Uterus (tissue), 2 donors: ENCODE data around the gene NRXN3.

Experiments used
- CTCF ChIP-seq, 4 experiments: fragments of 200-600 bp in 2 of 4; fragments of 450-650 bp in 2 of 4; sonication (generic) in 2 of 4; IDR thresholded peaks; one replicate each; pipeline ENCODE4 v1.5.1; 2016 to 2019; ENCODE audit warnings: antibody characterized with exemption in 4 of 4, mild to moderate bottlenecking in 2 of 4, moderate library complexity in 1 of 4
- POLR2A ChIP-seq, 2 donors: fragments of 450-650 bp; IDR thresholded peaks; one replicate each; pipeline ENCODE4 v1.6.1; 2016; ENCODE audit warnings: antibody characterized with exemption in 2 of 2, mild to moderate bottlenecking in 1 of 2, moderate library complexity in 1 of 2

GRCh38 chr14:79256380-79256779 is 1086.2 kb downstream of the NRXN3 start:
- TF ChIP-seq CTCF (IDR thresholded peaks at IDR 0.05): no peak
- no peak for TF ChIP-seq POLR2A (IDR thresholded peaks at IDR 0.05)
